ENCODE data around the gene LIM2. TPM values are rescaled to one million over a fixed set of nuclear protein-coding genes. Genes with fewer than 3 reads are reported as not detected.

LIM2 gene, protein sequence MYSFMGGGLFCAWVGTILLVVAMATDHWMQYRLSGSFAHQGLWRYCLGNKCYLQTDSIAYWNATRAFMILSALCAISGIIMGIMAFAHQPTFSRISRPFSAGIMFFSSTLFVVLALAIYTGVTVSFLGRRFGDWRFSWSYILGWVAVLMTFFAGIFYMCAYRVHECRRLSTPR
- not detected for total RNA-seq
- long read RNA-seq = 0 reads

DNA sequence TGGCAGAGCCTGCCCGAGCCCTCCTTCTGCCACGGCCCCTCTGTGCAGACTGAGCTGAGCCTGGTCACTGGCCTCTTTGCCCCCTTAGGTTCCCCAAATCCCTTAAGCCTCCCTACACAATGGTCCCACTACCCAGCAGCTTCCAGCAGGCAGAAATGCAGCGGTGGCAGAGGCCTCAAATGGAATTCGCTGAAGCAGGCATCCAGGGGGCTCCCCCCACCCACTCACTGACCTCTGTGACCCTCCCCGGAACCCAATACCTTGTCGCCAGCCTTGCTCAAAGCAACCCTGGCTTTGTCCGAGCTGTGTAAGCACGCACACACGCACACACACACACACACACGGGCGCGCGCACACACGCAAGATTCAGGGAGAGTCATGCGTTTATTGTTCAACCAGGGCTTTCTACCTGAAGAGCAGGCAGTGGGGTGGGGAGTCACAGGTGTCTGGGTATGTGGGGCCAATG lies at the start of gene LIM2:
TSS of gene LIM2 (minus strand) at position 51 of the 466 bp plus-strand sequence. CDS start 531 bp downstream, outside the sequence.
- H3K36me3 ChIP-seq = no peaks in the 10 kb centered on the region
- no peaks in the 10 kb centered on the region for H3K4me1 ChIP-seq
- H3K9me3 ChIP-seq = no peaks in the 10 kb centered on the region
- no peak for DNase-seq
- intact Hi-C loops (cut with DNase I) = no loop called here
- H3K27ac ChIP-seq = no peak within 1 kb of the TSS
- H3K27me3 ChIP-seq (ENCODE audit: low read depth) = no peaks in the 10 kb centered on the region
- no peak for ATAC-seq
- TF ChIP-seq CTCF (IDR thresholded peaks at IDR 0.05) = no peak
- H3K4me3 ChIP-seq = no peak within 1 kb of the TSS

DNA sequence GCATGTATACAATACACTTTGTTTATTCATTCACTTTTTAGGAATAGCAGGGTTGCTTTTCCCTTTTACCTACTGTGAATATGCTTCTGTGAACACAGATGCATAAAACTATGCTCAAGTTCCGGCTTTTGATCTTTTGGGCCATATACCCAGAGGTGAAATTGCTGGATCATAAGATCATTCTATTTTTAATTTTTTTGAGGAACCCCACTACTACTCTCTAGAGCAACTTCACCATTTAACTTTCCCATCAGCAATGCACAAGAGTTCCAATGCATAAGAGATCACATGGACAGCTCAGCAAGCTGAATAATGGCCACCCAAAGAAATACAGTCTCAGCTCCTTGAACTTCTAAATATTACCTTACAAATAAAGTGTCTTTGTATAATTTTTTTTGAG lies 46.7 kb upstream of the LIM2 start:
- Histone ChIP-seq H3K9me3 (no peaks in the 10 kb centered on the region), H3K27me3 (ENCODE audit: low read depth) (peaks cover 17% of the 10 kb centered on the region), H3K27ac (no peak overlapping the region), H3K36me3 (no peaks in the 10 kb centered on the region), H3K4me3 (no peak overlapping the region), H3K4me1 (peaks cover 4% of the 10 kb centered on the region)
- TF ChIP-seq CTCF (IDR thresholded peaks at IDR 0.05) = no peak
- intact Hi-C loops (cut with DNase I) = no loop called here
- no peak for ATAC-seq
- DNase-seq = no peak

DNA sequence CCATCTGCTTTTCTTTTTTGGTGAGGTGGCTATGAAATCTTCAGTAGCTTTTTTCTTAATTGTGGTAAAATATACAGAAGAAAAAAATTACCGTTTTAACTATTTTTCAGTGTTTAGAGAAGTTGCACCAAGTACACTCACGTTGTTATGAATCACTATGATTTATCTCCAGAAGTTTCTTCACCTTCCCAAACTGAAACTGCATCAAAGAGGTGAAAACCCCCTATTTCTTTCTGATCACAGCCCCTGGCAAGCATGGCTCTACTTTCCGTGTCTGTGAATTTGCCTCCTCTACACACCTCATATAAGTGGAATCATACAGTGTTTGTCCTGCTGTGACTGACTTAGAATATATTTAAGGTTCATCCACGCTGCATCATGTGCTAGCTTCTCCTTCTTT lies 45.3 kb upstream of the LIM2 start:
- no peak for ATAC-seq
- Histone ChIP-seq H3K27ac (no peak overlapping the region), H3K4me1 (no peaks in the 10 kb centered on the region), H3K9me3 (no peaks in the 10 kb centered on the region), H3K36me3 (no peaks in the 10 kb centered on the region), H3K27me3 (ENCODE audit: low read depth) (peaks cover 9% of the 10 kb centered on the region), H3K4me3 (no peak overlapping the region)
- TF ChIP-seq CTCF (IDR thresholded peaks at IDR 0.05) = no peak
- intact Hi-C loops (cut with DNase I) = no loop called here
- no peak for DNase-seq

DNA sequence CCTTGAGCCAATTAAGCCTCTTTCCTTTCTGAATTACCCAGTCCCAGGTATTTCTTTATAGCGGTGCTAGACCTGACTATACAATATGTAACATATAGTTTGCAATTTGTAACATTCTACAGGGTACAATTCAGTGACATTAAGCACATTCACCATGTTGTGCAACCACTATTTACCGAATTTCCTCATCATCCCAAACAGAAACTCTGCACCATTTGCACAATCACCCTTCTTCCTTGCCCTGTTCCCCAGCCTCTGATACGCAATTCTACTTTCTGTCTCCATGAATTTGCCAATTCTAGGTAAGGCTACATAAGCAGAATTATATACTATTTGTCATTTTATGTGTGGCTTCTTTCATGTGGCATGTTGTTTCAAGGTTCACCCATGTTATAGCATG lies 43.4 kb upstream of the LIM2 start:
- H3K4me3 ChIP-seq = no peak overlapping the region
- ATAC-seq (peak; percentile 30 to 33), DNase-seq (no peak)
- no peaks in the 10 kb centered on the region for H3K9me3 ChIP-seq
- no peaks in the 10 kb centered on the region for H3K36me3 ChIP-seq
- TF ChIP-seq CTCF (IDR thresholded peaks at IDR 0.05) = no peak
- H3K27me3 ChIP-seq (ENCODE audit: low read depth) = peaks cover 13% of the 10 kb centered on the region
- intact Hi-C loops (cut with DNase I) = no loop called here
- peak overlapping the region; percentile 46 for H3K27ac ChIP-seq
- H3K4me1 ChIP-seq = no peaks in the 10 kb centered on the region

GRCh38 chr19:51430221-51430620 lies 42.4 kb upstream of the LIM2 start:
- no peak overlapping the region for H3K4me3 ChIP-seq
- intact Hi-C loops (cut with DNase I) = no loop called here
- H3K36me3 ChIP-seq = no peaks in the 10 kb centered on the region
- no peaks in the 10 kb centered on the region for H3K4me1 ChIP-seq
- no peaks in the 10 kb centered on the region for H3K9me3 ChIP-seq
- DNase-seq (no peak), ATAC-seq (no peak)
- H3K27ac ChIP-seq = peak overlapping the region; percentile 46
- H3K27me3 ChIP-seq (ENCODE audit: low read depth) = peaks cover 13% of the 10 kb centered on the region
- TF ChIP-seq CTCF (IDR thresholded peaks at IDR 0.05) = no peak

Data from lower lobe of right lung (tissue), 2 donors.